HG03139 (cell line): ENCODE measurements around the gene FEZ2.
"Not testable (repeated sequence)": the region's sequence is repeated elsewhere in the genome, so short reads cannot be mapped to it uniquely, and the experiment has no call there.

ENCODE experiments used
- ATAC-seq: cut with Tn5 transposase; IDR thresholded peaks from one replicate; pipeline ENCODE4 v1.9.1; 2021; ENCODE audit not compliant: unreplicated experiment

FEZ2 gene, protein sequence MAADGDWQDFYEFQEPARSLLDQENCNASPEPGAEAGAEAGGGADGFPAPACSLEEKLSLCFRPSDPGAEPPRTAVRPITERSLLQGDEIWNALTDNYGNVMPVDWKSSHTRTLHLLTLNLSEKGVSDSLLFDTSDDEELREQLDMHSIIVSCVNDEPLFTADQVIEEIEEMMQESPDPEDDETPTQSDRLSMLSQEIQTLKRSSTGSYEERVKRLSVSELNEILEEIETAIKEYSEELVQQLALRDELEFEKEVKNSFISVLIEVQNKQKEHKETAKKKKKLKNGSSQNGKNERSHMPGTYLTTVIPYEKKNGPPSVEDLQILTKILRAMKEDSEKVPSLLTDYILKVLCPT

GRCh38 chr2:36597532-36598377, at the start of gene FEZ2:
Gene FEZ2, minus strand, starts transcription at chr2:36598168. Its CDS starts 26 bp downstream, at chr2:36598142.
- ATAC-seq, result peak; percentile 98

DNA sequence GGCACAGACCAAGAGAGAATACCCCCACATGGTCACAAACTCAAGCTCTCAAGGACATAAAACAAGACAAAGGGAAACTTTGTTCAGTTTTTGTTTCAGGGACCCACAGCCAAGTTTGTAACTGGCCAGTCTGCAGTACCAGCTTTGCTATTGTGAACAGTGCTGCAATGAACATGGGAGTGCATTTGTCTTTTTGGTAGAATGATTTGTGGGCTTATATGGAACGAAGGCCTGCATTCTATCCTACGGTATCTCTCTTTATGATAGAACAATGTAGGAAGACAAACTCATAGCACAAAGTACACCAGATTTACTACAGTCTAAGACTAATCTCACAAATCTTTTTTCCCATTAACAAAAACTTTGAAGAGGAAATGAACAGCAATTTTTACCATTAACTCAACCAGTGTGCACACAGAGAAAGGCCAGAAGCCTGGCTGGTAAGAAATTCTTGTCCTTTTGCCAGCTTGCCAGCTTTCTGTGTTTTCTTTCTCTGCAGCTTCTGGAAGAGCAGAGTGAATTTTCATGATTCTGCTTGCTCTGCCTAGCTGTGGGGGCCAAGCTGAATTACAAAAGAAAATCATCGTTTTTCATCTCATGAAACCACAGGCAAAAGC, 37.1 kb upstream of the FEZ2 start:
- no peak for ATAC-seq

GRCh38 chr2:36633470-36634092, 35.6 kb upstream of the FEZ2 start:
- ATAC-seq, result no peak

DNA sequence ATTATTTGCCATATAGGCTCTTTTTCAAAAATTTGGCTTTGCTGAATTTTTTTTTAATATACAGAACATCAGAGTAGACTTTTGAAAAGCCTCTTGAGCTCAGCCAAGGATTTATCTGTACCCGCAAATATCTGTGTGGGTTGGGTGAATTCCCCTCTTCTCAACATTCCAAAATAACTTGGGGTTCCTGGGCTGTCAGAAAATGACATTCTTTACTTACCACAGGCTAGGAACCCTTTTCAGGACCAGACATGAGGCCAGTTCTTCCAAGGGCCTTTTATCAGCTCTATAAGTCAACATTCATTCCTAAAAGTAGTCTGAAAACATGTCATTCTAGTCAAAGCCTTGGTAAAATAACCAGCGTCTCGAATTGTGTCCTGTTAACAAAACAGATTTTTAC, 28.8 kb upstream of the FEZ2 start:
- no peak for ATAC-seq

GRCh38 chr2:36626071-36626470, 28.1 kb upstream of the FEZ2 start:
- ATAC-seq, result no peak

- no peak for ATAC-seq
These were observed 27.3 kb upstream of the FEZ2 start for GRCh38 chr2:36625304-36625703.

GRCh38 chr2:36620321-36620720, 22.4 kb upstream of the FEZ2 start:
- no peak for ATAC-seq

DNA sequence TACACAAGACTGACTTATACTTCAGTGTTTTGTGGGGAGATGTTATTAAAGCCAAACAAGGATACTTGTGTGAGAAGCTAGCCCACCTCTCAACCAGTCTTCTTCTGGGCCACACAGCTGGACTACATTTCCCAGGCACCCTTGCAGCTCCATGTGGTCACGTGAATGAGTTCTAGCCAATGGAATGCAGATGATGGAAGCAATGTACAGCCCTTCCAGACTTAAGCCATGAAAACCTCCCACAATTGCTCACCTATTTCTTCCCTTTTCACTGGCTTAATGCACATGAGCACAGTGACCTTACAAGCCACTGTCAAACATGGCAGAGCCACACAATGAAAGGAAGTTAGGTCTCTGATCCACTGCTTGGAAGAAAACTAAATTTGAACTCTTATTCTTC, 20.4 kb upstream of the FEZ2 start:
- ATAC-seq, result peak; percentile 95

DNA sequence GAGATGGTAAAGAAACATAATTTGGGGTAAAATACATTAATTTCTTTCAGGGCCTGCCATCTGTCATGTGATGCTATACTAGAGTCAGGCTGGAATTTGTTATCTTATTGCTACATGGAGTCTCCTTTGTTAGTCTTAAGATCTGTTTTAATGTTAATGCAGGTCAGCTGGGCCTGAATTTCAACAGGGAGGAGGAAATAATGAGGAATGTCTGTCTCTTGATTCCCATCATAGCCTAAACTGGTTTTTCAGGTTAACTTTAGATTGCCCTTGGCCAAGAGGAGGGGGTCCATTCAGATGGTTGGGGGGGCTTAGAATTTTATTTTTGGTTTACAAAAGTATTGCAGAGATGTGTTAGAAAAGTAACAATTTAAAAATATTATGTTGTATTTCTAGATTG, 19.0 kb upstream of the FEZ2 start:
- ATAC-seq, result no peak

- ATAC-seq, result no peak
These were observed 17.3 kb upstream of the FEZ2 start for GRCh38 chr2:36615222-36615621.

DNA sequence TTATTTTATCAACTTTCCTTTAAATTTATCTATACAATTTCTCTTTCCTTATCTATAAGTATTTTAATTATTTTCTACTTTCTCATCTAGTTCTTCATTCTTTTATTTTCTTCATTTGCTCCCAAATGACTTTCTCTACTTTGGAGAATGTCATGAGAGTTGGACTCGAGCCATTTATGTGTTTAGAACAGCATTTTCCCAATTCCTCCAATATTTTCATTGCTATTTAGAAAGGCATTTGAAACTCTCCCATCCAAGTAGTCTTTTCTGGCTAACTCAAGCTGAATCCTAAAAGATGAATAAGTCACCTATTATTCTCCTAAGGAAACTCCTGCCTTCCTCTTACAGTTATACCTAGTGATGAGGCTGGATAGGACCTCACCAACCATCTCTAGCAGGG, 15.8 kb upstream of the FEZ2 start:
- ATAC-seq, result no peak

GRCh38 chr2:36611316-36611990, 13.5 kb upstream of the FEZ2 start:
- no peak for ATAC-seq

DNA sequence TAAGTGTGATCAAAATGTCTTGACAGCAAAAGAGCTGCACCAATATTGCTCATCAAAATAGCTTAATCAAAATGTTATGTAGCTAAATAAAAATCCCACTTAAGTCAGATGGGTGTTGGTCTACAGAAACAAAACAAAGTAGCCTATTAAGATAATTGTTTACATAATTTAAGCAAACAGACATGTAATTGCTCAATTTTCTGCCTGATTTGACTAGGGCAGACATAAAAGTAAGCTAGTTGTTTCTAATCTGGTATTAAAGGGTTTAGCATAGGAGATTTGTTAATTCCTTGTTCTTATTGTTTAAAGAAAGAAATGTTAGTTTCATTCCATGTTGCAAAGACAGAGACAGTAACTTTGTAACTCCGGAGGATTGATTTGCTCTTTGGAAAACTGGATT, 11.5 kb upstream of the FEZ2 start:
- ATAC-seq, result no peak

GRCh38 chr2:36607947-36608346, 10.0 kb upstream of the FEZ2 start:
- no peak for ATAC-seq

- ATAC-seq, result no peak
These were observed 9.0 kb upstream of the FEZ2 start for GRCh38 chr2:36606925-36607324.

- no peak for ATAC-seq
These were observed 7.3 kb upstream of the FEZ2 start for GRCh38 chr2:36605273-36605672.

- ATAC-seq, result not testable (repeated sequence)
These were observed 5.7 kb upstream of the FEZ2 start for GRCh38 chr2:36603629-36604028.

GRCh38 chr2:36597003-36597531, 901 bp downstream of the FEZ2 start:
- ATAC-seq, result no peak

- no peak for ATAC-seq
These were observed 1.6 kb downstream of the FEZ2 start for GRCh38 chr2:36596397-36596796.

DNA sequence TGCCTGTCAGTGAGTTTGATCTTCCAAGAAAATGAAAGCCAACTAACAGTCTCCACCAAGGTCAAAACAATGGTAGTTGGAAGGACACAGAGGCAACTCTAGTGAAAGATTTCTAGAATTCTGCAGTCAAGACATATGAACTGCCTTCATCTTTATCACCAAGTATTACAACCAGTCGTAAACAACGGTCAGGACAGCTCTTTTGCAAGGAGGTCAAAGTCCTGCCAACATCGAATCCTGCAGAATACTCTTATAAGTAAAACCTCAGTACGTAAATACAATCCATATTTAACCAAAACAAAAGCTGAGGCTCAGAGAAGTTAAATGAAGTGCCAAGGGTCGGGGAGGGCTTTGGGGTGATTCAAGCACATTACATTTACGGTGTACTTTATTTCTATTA, 3.1 kb downstream of the FEZ2 start:
- ATAC-seq, result no peak

GRCh38 chr2:36589230-36589630, 8.7 kb downstream of the FEZ2 start:
- no peak for ATAC-seq
